CD4-positive, CD25-positive, alpha-beta regulatory T cell (primary cell): Measurements from ENCODE around the gene TCTN1. TPM values are rescaled to one million over a fixed set of nuclear protein-coding genes. Genes with fewer than 3 reads are reported as not detected.

ENCODE experiments used
- ATAC-seq, 2 donors: fragments of 150-1000 bp; cut with Tn5 transposase; one replicate each; pipeline ENCODE4 v1.10.0; 2021; ENCODE audit warnings: low read depth in 2 of 2, moderate number of reproducible peaks in 2 of 2, moderate library complexity in 1 of 2
- DNase-seq, 3 donors: peaks; one replicate each; pipeline versions ENCODE4 v3.0.0 to v3.0.0-alpha.2; 2012 to 2022; ENCODE audit warnings: mixed read lengths in 1 of 3
- H3K27ac ChIP-seq: one replicate; pipeline ENCODE4 v1.7.0; 2013; ENCODE audit warnings: mild to moderate bottlenecking, low read length; ENCODE audit not compliant: insufficient read depth, poor library complexity, severe bottlenecking
- H3K27me3 ChIP-seq: one replicate; pipeline ENCODE4 v1.7.0; 2013; ENCODE audit warnings: low read length; ENCODE audit not compliant: control insufficient read depth, insufficient read depth
- H3K36me3 ChIP-seq: one replicate; pipeline ENCODE4 v1.7.0; 2013; ENCODE audit warnings: mild to moderate bottlenecking, low read length, moderate library complexity; ENCODE audit not compliant: control insufficient read depth, insufficient read depth
- H3K4me1 ChIP-seq: 2 replicates; pipeline ENCODE4 v1.7.0; 2013; ENCODE audit warnings: mild to moderate bottlenecking, low read length; ENCODE audit not compliant: insufficient read depth, control insufficient read depth, poor library complexity, severe bottlenecking
- H3K4me3 ChIP-seq: one replicate; pipeline ENCODE4 v1.7.0; 2013; ENCODE audit warnings: low read depth, mild to moderate bottlenecking, low read length, moderate library complexity
- H3K9me3 ChIP-seq, 2 experiments: 1 replicate in 1 of 2; 2 replicates in 1 of 2; pipeline ENCODE4 v1.7.0; 2013; ENCODE audit warnings: low read length in 2 of 2, mild to moderate bottlenecking in 1 of 2, moderate library complexity in 1 of 2; ENCODE audit not compliant: control insufficient read depth in 2 of 2
- H3K27ac Mint-ChIP-seq, 3 donors: one replicate each; pipeline ENCODE4 v1.8.0; 2020 to 2022; ENCODE audit warnings: mild to moderate bottlenecking in 3 of 3, mixed read lengths in 3 of 3, moderate library complexity in 2 of 3
- H3K27me3 Mint-ChIP-seq: one replicate; pipeline ENCODE4 v1.8.0; 2022; ENCODE audit warnings: mild to moderate bottlenecking, mixed read lengths
- H3K36me3 Mint-ChIP-seq: one replicate; pipeline ENCODE4 v1.8.0; 2020; ENCODE audit warnings: mixed read lengths
- H3K4me1 Mint-ChIP-seq, 4 donors: one replicate each; pipeline ENCODE4 v1.8.0; 2020 to 2022; ENCODE audit warnings: mixed read lengths in 4 of 4, mild to moderate bottlenecking in 1 of 4
- H3K4me3 Mint-ChIP-seq, 4 donors: one replicate each; pipeline ENCODE4 v1.8.0; 2020 to 2022; ENCODE audit warnings: mild to moderate bottlenecking in 4 of 4, mixed read lengths in 4 of 4, moderate library complexity in 3 of 4
- H3K9me3 Mint-ChIP-seq, 7 donors: one replicate each; pipeline ENCODE4 v1.8.0; 2020 to 2022; ENCODE audit warnings: mixed read lengths in 7 of 7, mild to moderate bottlenecking in 3 of 7, moderate library complexity in 2 of 7
- polyA plus RNA-seq, 4 donors: library from polyadenylated mRNA; unstranded; fragments of 300-500 nt; fragmentation: Illumina TruSeq; gene quantifications; one replicate each; pipeline ENCODE4 v1.2.3, GENCODE V29; 2021
- total RNA-seq: library from RNA; stranded (reverse); gene quantifications from one replicate; pipeline ENCODE4 v1.2.3, GENCODE V29; 2022

The TCTN1 gene
- total and polyA plus RNA-seq, 5 donors from 2014 or later: 1.6 to 5.8 (median 3.5) TPM

DNA sequence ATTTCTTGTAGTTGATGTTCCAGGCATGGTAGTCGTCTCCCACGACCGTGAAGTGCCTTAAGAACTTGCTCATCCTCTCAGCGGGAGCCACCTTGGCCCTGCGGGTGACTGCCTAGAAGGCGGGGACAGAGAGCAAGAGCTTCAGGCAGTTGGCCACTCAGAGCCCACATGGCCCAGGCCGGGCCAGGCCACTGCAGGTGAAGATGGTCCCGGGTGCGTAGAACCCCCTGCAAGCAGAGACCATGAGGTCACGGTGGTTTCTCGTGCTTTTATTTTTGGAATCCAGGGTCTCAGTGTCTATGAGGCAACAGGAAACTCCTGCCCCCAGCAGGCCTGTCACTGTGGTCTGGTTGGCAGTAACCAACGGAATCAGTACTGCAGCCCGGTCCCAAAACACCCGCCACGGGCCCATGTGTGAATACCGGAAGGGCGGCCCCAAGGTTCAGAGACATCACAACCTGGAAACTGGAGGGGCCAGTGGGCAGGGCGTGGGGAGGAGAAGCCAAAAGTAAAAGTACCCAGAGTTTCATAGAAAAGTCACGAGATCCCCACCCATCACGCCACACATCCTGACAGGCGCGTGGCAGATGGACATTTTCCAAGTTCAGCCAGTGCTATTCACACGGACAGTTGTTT is 47.5 kb downstream of the TCTN1 start:
- ATAC-seq (peak; percentile 64 to 65), DNase-seq (peak in 2 of 3 donors; percentile 15 to 62)
- no peaks in the 10 kb centered on the region for H3K27me3 ChIP-seq
- H3K27me3 Mint-ChIP-seq: peaks cover 14% of the 10 kb centered on the region
- H3K4me3 ChIP-seq: no peak overlapping the region
- peaks cover 3 to 19% (median 4%) of the 10 kb centered on the region in 4 donors for H3K4me1 Mint-ChIP-seq
- peaks cover 9% of the 10 kb centered on the region for H3K4me1 ChIP-seq
- peak overlapping the region in 3 of 4 donors; percentile 67 to 76 (median 69) for H3K4me3 Mint-ChIP-seq
- peaks cover 0 to 15% (median 7%) of the 10 kb centered on the region in 7 donors for H3K9me3 Mint-ChIP-seq
- H3K36me3 Mint-ChIP-seq: peaks cover 50% of the 10 kb centered on the region
- peaks cover 7% of the 10 kb centered on the region for H3K36me3 ChIP-seq
- peaks cover 11 to 19% of the 10 kb centered on the region in 2 experiments for H3K9me3 ChIP-seq
- no peak overlapping the region for H3K27ac ChIP-seq
- peak overlapping the region; percentile 72 to 94 (median 90) for H3K27ac Mint-ChIP-seq

DNA sequence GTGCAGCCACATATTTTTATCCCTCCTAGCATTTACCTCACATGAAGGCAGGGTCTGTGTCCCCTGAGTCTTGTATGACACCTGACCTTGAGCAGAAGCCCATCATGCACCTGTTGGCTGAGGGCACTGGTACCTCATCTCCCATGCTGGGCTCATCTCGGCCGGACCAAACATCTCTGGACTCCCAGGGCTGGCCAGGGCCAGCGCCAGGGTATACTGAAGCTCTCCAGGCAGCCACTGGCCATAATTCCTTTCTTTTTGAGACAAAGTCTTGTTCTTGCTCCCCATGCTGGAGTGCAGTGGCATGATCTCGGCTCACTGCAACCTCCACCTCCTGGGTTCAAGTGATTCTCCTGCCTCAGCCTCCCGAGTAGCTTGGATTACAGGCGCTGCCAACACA is 53.0 kb downstream of the TCTN1 start:
- H3K4me3 ChIP-seq: no peak overlapping the region

DNA sequence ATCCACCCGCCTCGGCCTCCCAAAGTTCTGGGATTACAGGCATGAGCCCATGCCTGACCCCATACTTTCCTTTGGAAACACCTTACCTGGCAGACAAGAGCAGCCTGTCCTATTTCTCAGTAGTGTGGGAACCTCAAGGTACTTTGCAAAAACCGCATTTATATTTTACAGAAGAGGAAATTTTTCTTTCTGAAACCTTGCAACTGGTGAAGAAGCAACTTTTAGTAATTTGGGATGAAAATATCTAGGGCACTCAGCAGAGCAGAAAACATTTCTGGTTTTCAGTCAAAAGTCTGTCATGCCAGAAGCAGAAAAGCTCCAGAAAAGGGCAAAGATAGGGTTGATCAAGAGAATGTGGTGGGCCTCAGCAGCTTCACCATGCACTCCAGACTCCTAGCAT is 53.7 kb downstream of the TCTN1 start:
- peaks cover under 1 to 19% (median 11%) of the 10 kb centered on the region in 7 donors for H3K9me3 Mint-ChIP-seq
- Histone ChIP-seq H3K9me3 (peaks cover 11 to 23% of the 10 kb centered on the region in 2 experiments), H3K27me3 (no peaks in the 10 kb centered on the region), H3K27ac (no peak overlapping the region), H3K36me3 (peaks cover 11% of the 10 kb centered on the region), H3K4me1 (peaks cover 18% of the 10 kb centered on the region), H3K4me3 (no peak overlapping the region)
- peaks cover 51% of the 10 kb centered on the region for H3K36me3 Mint-ChIP-seq
- no peak for ATAC-seq
- DNase-seq: no peak
- peaks cover 16% of the 10 kb centered on the region for H3K27me3 Mint-ChIP-seq
- no peak overlapping the region for H3K4me3 Mint-ChIP-seq
- H3K27ac Mint-ChIP-seq: peak overlapping the region in 2 of 3 donors; percentile 15 to 29
- peaks cover 16 to 32% (median 19%) of the 10 kb centered on the region in 4 donors for H3K4me1 Mint-ChIP-seq

More for the DNA sequence above, 53.0 kb downstream of the TCTN1 start:
- Histone ChIP-seq H3K27ac (no peak overlapping the region), H3K9me3 (peaks cover 11 to 23% of the 10 kb centered on the region in 2 experiments), H3K36me3 (peaks cover 10% of the 10 kb centered on the region), H3K4me1 (peaks cover 20% of the 10 kb centered on the region), H3K27me3 (no peaks in the 10 kb centered on the region)
- Mint-ChIP-seq H3K4me1 (peaks cover 16 to 38% (median 19%) of the 10 kb centered on the region in 4 donors), H3K27ac (no peak overlapping the region), H3K9me3 (peaks cover 0 to 19% (median 11%) of the 10 kb centered on the region in 7 donors), H3K36me3 (peaks cover 47% of the 10 kb centered on the region), H3K4me3 (no peak overlapping the region), H3K27me3 (peaks cover 16% of the 10 kb centered on the region)
- no peak for DNase-seq
- no peak for ATAC-seq

DNA sequence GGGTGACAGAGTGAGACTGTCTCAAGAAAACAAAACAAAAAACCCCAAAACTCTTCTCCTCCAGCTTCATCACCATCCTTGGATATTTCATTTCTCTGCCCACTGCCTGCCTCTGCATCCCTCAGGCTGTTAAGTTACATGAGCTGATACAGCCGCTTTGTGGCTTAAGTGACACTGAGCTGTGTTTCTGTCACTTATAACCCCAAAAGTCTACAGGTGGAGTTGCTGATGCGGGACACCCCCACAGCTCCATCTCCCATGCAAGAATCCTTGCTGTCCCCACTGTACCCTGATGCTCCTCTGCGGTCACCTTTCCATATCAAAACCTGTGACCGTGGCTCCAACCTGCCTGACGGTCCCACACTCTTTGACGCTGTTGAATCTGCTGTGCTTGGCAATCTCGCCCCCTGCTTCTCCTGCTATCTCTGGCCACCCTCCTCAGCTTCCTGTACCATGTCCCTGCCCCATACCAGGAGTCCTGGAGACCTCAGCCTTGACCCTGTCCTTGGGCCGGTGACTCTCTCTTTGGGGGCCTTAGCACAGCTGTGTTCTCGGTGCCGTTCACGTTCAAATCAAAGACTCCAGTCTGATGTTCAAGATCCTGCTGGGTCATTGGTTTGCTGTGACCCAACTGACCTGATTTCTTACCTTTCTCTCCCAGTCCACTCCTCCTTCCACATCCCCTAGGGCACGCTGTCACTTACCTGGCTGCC is 54.7 kb downstream of the TCTN1 start:
- H3K4me1 ChIP-seq: peaks cover 18% of the 10 kb centered on the region
- H3K9me3 Mint-ChIP-seq: peaks cover 2 to 19% (median 11%) of the 10 kb centered on the region in 7 donors
- H3K4me3 Mint-ChIP-seq: peak overlapping the region in 2 of 4 donors; percentile 42
- H3K27ac Mint-ChIP-seq: peak overlapping the region; percentile 77 to 90 (median 84)
- no peak overlapping the region for H3K4me3 ChIP-seq
- peaks cover 14% of the 10 kb centered on the region for H3K36me3 ChIP-seq
- ATAC-seq (no peak), DNase-seq (no peak)
- H3K9me3 ChIP-seq: peaks cover 11 to 23% of the 10 kb centered on the region in 2 experiments
- peaks cover 16 to 29% (median 19%) of the 10 kb centered on the region in 4 donors for H3K4me1 Mint-ChIP-seq
- H3K36me3 Mint-ChIP-seq: peaks cover 54% of the 10 kb centered on the region
- H3K27me3 ChIP-seq: no peaks in the 10 kb centered on the region
- peaks cover 16% of the 10 kb centered on the region for H3K27me3 Mint-ChIP-seq
- no peak overlapping the region for H3K27ac ChIP-seq

DNA sequence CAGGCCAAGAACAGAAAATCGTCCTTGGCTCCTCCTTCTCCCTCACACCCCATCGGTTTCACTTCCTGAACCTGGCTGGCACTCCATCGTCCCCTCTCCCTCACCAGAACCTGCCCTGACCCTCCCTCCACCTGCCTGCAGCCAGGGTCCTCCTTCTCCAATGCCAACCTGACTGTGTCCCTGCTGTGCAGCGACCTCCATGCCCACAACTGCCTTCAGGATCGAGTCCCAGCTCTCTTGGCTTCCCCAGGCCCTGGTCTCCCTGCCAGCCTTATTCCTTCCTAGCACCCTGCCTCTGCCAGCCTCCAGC is 55.2 kb downstream of the TCTN1 start:
- peaks cover 16% of the 10 kb centered on the region for H3K27me3 Mint-ChIP-seq
- H3K4me3 Mint-ChIP-seq: peak overlapping the region in 3 of 4 donors; percentile 34 to 50 (median 42)
- H3K36me3 ChIP-seq: peaks cover 12% of the 10 kb centered on the region
- DNase-seq: peak in 1 of 3 donors; percentile 28
- peaks cover 16 to 33% (median 20%) of the 10 kb centered on the region in 4 donors for H3K4me1 Mint-ChIP-seq
- H3K27ac Mint-ChIP-seq: peak overlapping the region; percentile 77 to 90 (median 84)
- no peak overlapping the region for H3K4me3 ChIP-seq
- H3K9me3 ChIP-seq: peaks cover 11 to 23% of the 10 kb centered on the region in 2 experiments
- peak; percentile 20 to 34 for ATAC-seq
- peaks cover 18% of the 10 kb centered on the region for H3K4me1 ChIP-seq
- no peaks in the 10 kb centered on the region for H3K27me3 ChIP-seq
- H3K36me3 Mint-ChIP-seq: peaks cover 56% of the 10 kb centered on the region
- H3K9me3 Mint-ChIP-seq: peaks cover 2 to 19% (median 9%) of the 10 kb centered on the region in 7 donors
- peak overlapping the region; percentile 24 for H3K27ac ChIP-seq

DNA sequence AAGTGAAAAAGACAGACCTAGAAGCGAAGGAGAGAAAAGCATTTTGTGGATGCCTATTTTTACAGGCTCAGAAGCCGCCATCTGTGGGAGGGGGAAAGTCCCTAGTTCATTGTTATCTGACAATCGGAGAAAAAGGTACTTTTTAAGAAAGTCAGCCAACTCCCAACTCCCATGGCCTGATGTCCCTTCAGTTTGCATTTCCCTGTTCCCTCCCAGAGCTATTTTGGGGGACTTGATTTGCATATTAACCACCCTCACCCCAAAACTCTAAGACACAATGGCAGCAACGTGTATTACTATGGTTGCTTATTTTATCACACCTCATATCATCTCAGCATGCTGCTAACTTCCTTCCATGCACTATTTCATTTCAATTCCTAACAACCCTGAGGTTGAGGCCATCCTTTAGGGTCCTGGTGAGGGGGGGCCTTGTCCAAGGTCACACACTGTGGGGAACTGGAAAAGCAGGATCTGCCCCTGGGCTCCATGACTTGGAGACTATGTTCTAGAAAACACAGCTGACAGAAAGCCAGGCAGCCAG is 56.3 kb downstream of the TCTN1 start:
- peak overlapping the region; percentile 77 to 90 (median 84) for H3K27ac Mint-ChIP-seq
- H3K9me3 ChIP-seq: peaks cover 3 to 14% of the 10 kb centered on the region in 2 experiments
- peak overlapping the region in 1 of 4 donors; percentile 55 for H3K4me3 Mint-ChIP-seq
- H3K36me3 Mint-ChIP-seq: peaks cover 54% of the 10 kb centered on the region
- H3K4me3 ChIP-seq: no peak overlapping the region
- peak in 1 of 2 donors; percentile 55 for ATAC-seq
- H3K27ac ChIP-seq: peak overlapping the region; percentile 49
- H3K36me3 ChIP-seq: peaks cover 9% of the 10 kb centered on the region
- peaks cover 18% of the 10 kb centered on the region for H3K4me1 ChIP-seq
- peaks cover 9% of the 10 kb centered on the region for H3K27me3 Mint-ChIP-seq
- H3K9me3 Mint-ChIP-seq: peaks cover 0 to 10% (median 5%) of the 10 kb centered on the region in 7 donors
- H3K27me3 ChIP-seq: no peaks in the 10 kb centered on the region
- H3K4me1 Mint-ChIP-seq: peaks cover 16 to 39% (median 21%) of the 10 kb centered on the region in 4 donors
- DNase-seq: peak in 1 of 3 donors; percentile 31

DNA sequence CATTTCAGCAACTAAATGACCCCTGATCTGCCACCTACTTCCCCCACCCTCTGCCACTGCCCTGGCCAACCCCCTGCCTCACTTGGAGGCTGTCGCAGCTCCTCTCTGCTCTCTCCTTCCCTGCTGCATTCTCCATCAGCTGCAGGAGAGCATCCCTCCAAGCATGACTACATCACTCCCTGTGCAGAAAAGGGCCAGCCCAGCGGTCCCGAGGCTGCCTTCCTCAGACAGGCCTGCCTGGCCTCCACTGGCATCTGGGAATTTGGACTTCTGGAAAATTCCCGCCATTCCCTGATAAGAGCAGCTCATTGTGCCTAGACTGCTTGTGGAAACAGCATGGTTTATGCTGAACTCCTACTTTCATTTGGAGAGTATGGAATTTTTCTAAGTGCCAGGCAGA is 62.2 kb downstream of the TCTN1 start:
- H3K27me3 ChIP-seq: no peaks in the 10 kb centered on the region
- Mint-ChIP-seq H3K4me1 (peaks cover 0 to 49% (median 9%) of the 10 kb centered on the region in 4 donors), H3K4me3 (no peak overlapping the region), H3K27ac (peak overlapping the region; percentile 7 to 91 (median 38)), H3K9me3 (peaks cover 0 to 7% (median 2%) of the 10 kb centered on the region in 7 donors), H3K27me3 (no peaks in the 10 kb centered on the region), H3K36me3 (peaks cover 45% of the 10 kb centered on the region)
- no peak overlapping the region for H3K4me3 ChIP-seq
- peaks cover 13% of the 10 kb centered on the region for H3K4me1 ChIP-seq
- no peak for DNase-seq
- H3K9me3 ChIP-seq: no peaks in the 10 kb centered on the region
- ATAC-seq: no peak
- H3K36me3 ChIP-seq: peaks cover 9% of the 10 kb centered on the region
- no peak overlapping the region for H3K27ac ChIP-seq
